HEK293 (cell line): ENCODE measurements around the gene PTCRA.
A peak's percentile ranks its signal among the peaks of the same experiment; 100 is the strongest.

Source experiments
- HOXD13 ChIP-seq: sonication (generic); formaldehyde crosslinking; IDR thresholded peaks from 2 replicates; pipeline ENCODE4 v1.8.0; 2022; ENCODE audit warnings: missing genetic modification reagents, borderline replicate concordance
- MEIS1 ChIP-seq: sonication (generic); formaldehyde crosslinking; IDR thresholded peaks from 2 replicates; pipeline ENCODE4 v1.8.1; 2022; ENCODE audit warnings: missing genetic modification reagents, mild to moderate bottlenecking, borderline replicate concordance
- PATZ1 ChIP-seq: fragments of 450-650 bp; formaldehyde crosslinking; IDR thresholded peaks from 2 replicates; pipeline ENCODE4 v1.5.1; 2016; ENCODE audit warnings: missing biosample characterization, missing genetic modification characterization
- PRDM10 ChIP-seq: fragments of 450-650 bp; formaldehyde crosslinking; IDR thresholded peaks from 2 replicates; pipeline ENCODE4 v1.5.1; 2016; ENCODE audit warnings: missing biosample characterization, missing genetic modification characterization
- SALL2 ChIP-seq: fragments of 450-650 bp; formaldehyde crosslinking; IDR thresholded peaks from 2 replicates; pipeline ENCODE4 v1.5.0; 2017; ENCODE audit warnings: missing biosample characterization, mild to moderate bottlenecking, missing genetic modification characterization, borderline replicate concordance
- SCRT1 ChIP-seq: fragments of 450-650 bp; formaldehyde crosslinking; IDR thresholded peaks from 2 replicates; pipeline ENCODE4 v1.5.1; 2016; ENCODE audit warnings: missing biosample characterization, missing genetic modification characterization, borderline replicate concordance
- SCRT2 ChIP-seq: fragments of 450-650 bp; formaldehyde crosslinking; IDR thresholded peaks from 2 replicates; pipeline ENCODE4 v1.5.1; 2016; ENCODE audit warnings: missing biosample characterization, missing genetic modification characterization
- ZBTB1 ChIP-seq: fragments of 450-650 bp; formaldehyde crosslinking; IDR thresholded peaks from 2 replicates; pipeline ENCODE4 v1.5.1; 2016; ENCODE audit warnings: missing biosample characterization, missing genetic modification characterization
- ZBTB20 ChIP-seq: fragments of 450-650 bp; formaldehyde crosslinking; IDR thresholded peaks from 2 replicates; pipeline ENCODE4 v1.5.1; 2016; ENCODE audit warnings: missing biosample characterization, missing genetic modification characterization
- ZBTB21 ChIP-seq: fragments of 450-650 bp; formaldehyde crosslinking; IDR thresholded peaks from 2 replicates; pipeline ENCODE4 v1.5.1; 2017; ENCODE audit warnings: missing biosample characterization, missing genetic modification characterization
- ZFP41 ChIP-seq: fragments of 450-650 bp; formaldehyde crosslinking; IDR thresholded peaks from 2 replicates; pipeline ENCODE4 v1.5.1; 2016; ENCODE audit warnings: missing biosample characterization, missing genetic modification characterization, borderline replicate concordance
- ZNF121 ChIP-seq: fragments of 450-650 bp; formaldehyde crosslinking; IDR thresholded peaks from 2 replicates; pipeline ENCODE4 v1.5.1; 2016; ENCODE audit warnings: missing biosample characterization, missing genetic modification characterization
- ZNF138 ChIP-seq: fragments of 450-650 bp; formaldehyde crosslinking; IDR thresholded peaks from 2 replicates; pipeline ENCODE4 v1.5.1; 2016; ENCODE audit warnings: missing biosample characterization, missing genetic modification characterization, borderline replicate concordance
- ZNF155 ChIP-seq: fragments of 450-650 bp; formaldehyde crosslinking; IDR thresholded peaks from 2 replicates; pipeline ENCODE4 v1.5.1; 2016; ENCODE audit warnings: missing biosample characterization, missing genetic modification characterization
- ZNF16 ChIP-seq: fragments of 450-650 bp; formaldehyde crosslinking; IDR thresholded peaks from 2 replicates; pipeline ENCODE4 v1.5.1; 2016; ENCODE audit warnings: low read depth, missing biosample characterization, missing genetic modification characterization
- ZNF2 ChIP-seq: fragments of 450-650 bp; formaldehyde crosslinking; IDR thresholded peaks from 2 replicates; pipeline ENCODE4 v1.5.1; 2016; ENCODE audit warnings: missing biosample characterization, missing genetic modification characterization
- ZNF350 ChIP-seq: fragments of 450-650 bp; formaldehyde crosslinking; IDR thresholded peaks from 2 replicates; pipeline ENCODE4 v1.5.0; 2017; ENCODE audit warnings: missing biosample characterization, mild to moderate bottlenecking, missing genetic modification characterization
- ZNF426 ChIP-seq: fragments of 450-650 bp; formaldehyde crosslinking; IDR thresholded peaks from 2 replicates; pipeline ENCODE4 v1.5.1; 2017; ENCODE audit warnings: missing biosample characterization, missing genetic modification characterization, mild to moderate bottlenecking, inconsistent platforms, moderate library complexity
- ZNF48 ChIP-seq: fragments of 450-650 bp; formaldehyde crosslinking; IDR thresholded peaks from 2 replicates; pipeline ENCODE4 v1.5.1; 2016; ENCODE audit warnings: missing biosample characterization, missing genetic modification characterization
- ZNF521 ChIP-seq: fragments of 450-650 bp; formaldehyde crosslinking; IDR thresholded peaks from 2 replicates; pipeline ENCODE4 v1.5.1; 2017; ENCODE audit warnings: missing biosample characterization, mild to moderate bottlenecking, missing genetic modification characterization
- ZNF544 ChIP-seq: fragments of 450-650 bp; formaldehyde crosslinking; IDR thresholded peaks from 2 replicates; pipeline ENCODE4 v1.5.0; 2017; ENCODE audit warnings: missing biosample characterization, missing genetic modification characterization
- ZNF571 ChIP-seq: fragments of 450-650 bp; formaldehyde crosslinking; IDR thresholded peaks from 2 replicates; pipeline ENCODE4 v1.5.0; 2017; ENCODE audit warnings: missing biosample characterization, missing genetic modification characterization
- ZNF600 ChIP-seq: fragments of 450-650 bp; formaldehyde crosslinking; IDR thresholded peaks from 2 replicates; pipeline ENCODE4 v1.5.1; 2016; ENCODE audit warnings: missing biosample characterization, missing genetic modification characterization
- ZNF610 ChIP-seq: fragments of 450-650 bp; formaldehyde crosslinking; IDR thresholded peaks from 2 replicates; pipeline ENCODE4 v1.5.1; 2016; ENCODE audit warnings: missing biosample characterization, missing genetic modification characterization, borderline replicate concordance
- ZNF621 ChIP-seq: fragments of 450-650 bp; formaldehyde crosslinking; IDR thresholded peaks from 2 replicates; pipeline ENCODE4 v1.5.1; 2017; ENCODE audit warnings: missing biosample characterization, missing genetic modification characterization
- ZNF624 ChIP-seq: fragments of 450-650 bp; formaldehyde crosslinking; IDR thresholded peaks from 2 replicates; pipeline ENCODE4 v1.5.1; 2017; ENCODE audit warnings: missing biosample characterization, missing genetic modification characterization
- ZNF658 ChIP-seq: fragments of 450-650 bp; formaldehyde crosslinking; IDR thresholded peaks from 2 replicates; pipeline ENCODE4; 2016; ENCODE audit warnings: missing biosample characterization, missing genetic modification characterization
- ZNF768 ChIP-seq: fragments of 450-650 bp; formaldehyde crosslinking; IDR thresholded peaks from 2 replicates; pipeline ENCODE4 v1.5.1; 2018; ENCODE audit warnings: missing biosample characterization, mild to moderate bottlenecking, missing genetic modification characterization
- TF ChIP-seq, protein P1 (sequence below): fragments of 450-650 bp; formaldehyde crosslinking; IDR thresholded peaks from 2 replicates; pipeline ENCODE4 v1.5.1; 2016; ENCODE audit warnings: missing biosample characterization, missing genetic modification characterization
- TF ChIP-seq, protein P2 (sequence below): fragments of 450-650 bp; formaldehyde crosslinking; IDR thresholded peaks from 2 replicates; pipeline ENCODE4 v1.5.1; 2016; ENCODE audit warnings: missing biosample characterization, missing genetic modification characterization

The PTCRA gene

DNA sequence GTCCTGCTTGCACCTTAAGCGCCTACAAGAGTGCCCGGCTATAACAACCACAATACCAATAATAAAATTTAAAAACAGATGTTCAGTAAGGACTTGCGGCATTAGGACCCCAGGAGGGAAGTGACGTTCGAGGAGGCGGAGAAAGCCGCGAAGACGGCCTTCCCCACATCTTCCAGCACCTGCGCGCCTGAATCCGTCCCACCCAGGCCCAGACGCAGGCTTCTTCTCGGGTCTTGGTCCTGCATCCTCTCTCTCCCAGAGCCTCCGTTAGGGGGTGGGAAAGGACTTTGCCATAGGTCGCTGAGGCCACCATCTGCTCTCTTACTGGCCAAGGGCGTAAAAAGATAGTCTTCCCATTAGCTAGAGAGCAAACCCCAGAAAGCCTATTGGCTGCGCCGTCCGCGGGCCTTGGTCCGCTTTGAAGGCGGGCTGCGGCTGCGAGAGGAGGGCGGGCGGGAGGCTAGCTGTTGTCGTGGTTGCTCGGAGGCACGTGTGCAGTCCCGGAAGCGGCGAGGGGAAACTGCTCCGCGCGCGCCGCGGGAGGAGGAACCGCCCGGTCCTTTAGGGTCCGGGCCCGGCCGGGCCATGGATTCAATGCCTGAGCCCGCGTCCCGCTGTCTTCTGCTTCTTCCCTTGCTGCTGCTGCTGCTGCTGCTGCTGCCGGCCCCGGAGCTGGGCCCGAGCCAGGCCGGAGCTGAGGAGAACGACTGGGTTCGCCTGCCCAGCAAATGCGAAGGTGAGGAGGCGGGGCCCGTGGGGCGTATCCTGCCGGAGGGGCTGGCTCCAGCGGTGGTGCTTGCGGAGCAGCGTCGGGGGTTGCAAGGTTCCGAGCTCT, 13.3 kb downstream of the PTCRA start, which contains the start of gene CNPY3 (continued):
- TF ChIP-seq, protein P1, sequence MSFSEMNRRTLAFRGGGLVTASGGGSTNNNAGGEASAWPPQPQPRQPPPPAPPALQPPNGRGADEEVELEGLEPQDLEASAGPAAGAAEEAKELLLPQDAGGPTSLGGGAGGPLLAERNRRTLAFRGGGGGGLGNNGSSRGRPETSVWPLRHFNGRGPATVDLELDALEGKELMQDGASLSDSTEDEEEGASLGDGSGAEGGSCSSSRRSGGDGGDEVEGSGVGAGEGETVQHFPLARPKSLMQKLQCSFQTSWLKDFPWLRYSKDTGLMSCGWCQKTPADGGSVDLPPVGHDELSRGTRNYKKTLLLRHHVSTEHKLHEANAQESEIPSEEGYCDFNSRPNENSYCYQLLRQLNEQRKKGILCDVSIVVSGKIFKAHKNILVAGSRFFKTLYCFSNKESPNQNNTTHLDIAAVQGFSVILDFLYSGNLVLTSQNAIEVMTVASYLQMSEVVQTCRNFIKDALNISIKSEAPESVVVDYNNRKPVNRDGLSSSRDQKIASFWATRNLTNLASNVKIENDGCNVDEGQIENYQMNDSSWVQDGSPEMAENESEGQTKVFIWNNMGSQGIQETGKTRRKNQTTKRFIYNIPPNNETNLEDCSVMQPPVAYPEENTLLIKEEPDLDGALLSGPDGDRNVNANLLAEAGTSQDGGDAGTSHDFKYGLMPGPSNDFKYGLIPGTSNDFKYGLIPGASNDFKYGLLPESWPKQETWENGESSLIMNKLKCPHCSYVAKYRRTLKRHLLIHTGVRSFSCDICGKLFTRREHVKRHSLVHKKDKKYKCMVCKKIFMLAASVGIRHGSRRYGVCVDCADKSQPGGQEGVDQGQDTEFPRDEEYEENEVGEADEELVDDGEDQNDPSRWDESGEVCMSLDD (tag by site-specific recombination) = peak; percentile 70
- TF ChIP-seq ZNF121 (tag by site-specific recombination) (no peak), ZNF571 (no peak), ZNF624 (tag by site-specific recombination) (no peak), ZNF138 (tag by site-specific recombination) (no peak), ZNF600 (tag by site-specific recombination) (peak; percentile 100), PATZ1 (tag by site-specific recombination) (peak; percentile 85), ZNF768 (tag by site-specific recombination) (no peak), SCRT2 (tag by site-specific recombination) (no peak), ZNF155 (tag by site-specific recombination) (no peak), ZNF16 (tag by site-specific recombination) (no peak; the same call in 1 of the 2 replicates), ZNF350 (tag by site-specific recombination) (peak; percentile 98), SALL2 (no peak), ZFP41 (tag by site-specific recombination) (no peak), SCRT1 (tag by site-specific recombination) (no peak), ZNF48 (no peak), ZBTB20 (peak; percentile 97), PRDM10 (no peak), HOXD13 (no peak), ZNF426 (no peak), MEIS1 (no peak), ZNF521 (tag by site-specific recombination) (no peak), ZNF2 (tag by site-specific recombination) (peak; percentile 94), ZNF621 (tag by site-specific recombination) (no peak), ZNF544 (tag by site-specific recombination) (no peak), ZBTB21 (no peak), ZBTB1 (tag by site-specific recombination) (no peak), ZNF658 (tag by site-specific recombination) (no peak), ZNF610 (tag by site-specific recombination) (peak; percentile 51)
- TF ChIP-seq, protein P2, sequence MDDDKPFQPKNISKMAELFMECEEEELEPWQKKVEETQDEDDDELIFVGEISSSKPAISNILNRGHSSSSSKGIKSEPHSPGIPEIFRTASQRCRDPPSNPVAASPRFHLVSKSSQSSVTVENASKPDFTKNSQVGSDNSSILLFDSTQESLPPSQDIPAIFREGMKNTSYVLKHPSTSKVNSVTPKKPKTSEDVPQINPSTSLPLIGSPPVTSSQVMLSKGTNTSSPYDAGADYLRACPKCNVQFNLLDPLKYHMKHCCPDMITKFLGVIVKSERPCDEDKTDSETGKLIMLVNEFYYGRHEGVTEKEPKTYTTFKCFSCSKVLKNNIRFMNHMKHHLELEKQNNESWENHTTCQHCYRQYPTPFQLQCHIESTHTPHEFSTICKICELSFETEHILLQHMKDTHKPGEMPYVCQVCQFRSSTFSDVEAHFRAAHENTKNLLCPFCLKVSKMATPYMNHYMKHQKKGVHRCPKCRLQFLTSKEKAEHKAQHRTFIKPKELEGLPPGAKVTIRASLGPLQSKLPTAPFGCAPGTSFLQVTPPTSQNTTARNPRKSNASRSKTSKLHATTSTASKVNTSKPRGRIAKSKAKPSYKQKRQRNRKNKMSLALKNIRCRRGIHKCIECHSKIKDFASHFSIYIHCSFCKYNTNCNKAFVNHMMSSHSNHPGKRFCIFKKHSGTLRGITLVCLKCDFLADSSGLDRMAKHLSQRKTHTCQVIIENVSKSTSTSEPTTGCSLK (tag by site-specific recombination) = no peak
